Lung (tissue), 12 donors: Measurements from ENCODE around the gene TEX30. TPM values are rescaled to one million over a fixed set of nuclear protein-coding genes. Genes with fewer than 3 reads are reported as not detected.

ENCODE experiments used
- ATAC-seq: fragments of 200-7000 bp; cut with Tn5 transposase; one replicate; pipeline ENCODE4 v1.9.1; 2020; ENCODE audit warnings: moderate number of reproducible peaks; ENCODE audit not compliant: insufficient read depth, low FRiP score
- DNase-seq, 3 donors: peaks; one replicate each; pipeline ENCODE4 v3.0.0-alpha.2; 2013 to 2017
- H3K27ac ChIP-seq, 2 donors: one replicate each; pipeline ENCODE4 v1.5.1; 2013; ENCODE audit warnings: mild to moderate bottlenecking in 2 of 2, moderate library complexity in 2 of 2, control low read depth in 1 of 2, inconsistent platforms in 1 of 2, low read depth in 1 of 2, low read length in 1 of 2
- H3K27me3 ChIP-seq, 3 donors: one replicate each; pipeline ENCODE4 v1.5.1; 2013; ENCODE audit warnings: low read length in 2 of 3; ENCODE audit not compliant: control insufficient read depth in 3 of 3, insufficient read depth in 3 of 3
- H3K36me3 ChIP-seq, 4 donors: one replicate each; pipeline ENCODE4 v1.5.1; 2013; ENCODE audit warnings: low read length in 4 of 4, mild to moderate bottlenecking in 1 of 4, moderate library complexity in 1 of 4; ENCODE audit not compliant: control insufficient read depth in 4 of 4, insufficient read depth in 4 of 4
- H3K4me1 ChIP-seq, 5 donors: one replicate each; pipeline ENCODE4 v1.5.1; 2013; ENCODE audit warnings: low read length in 5 of 5, mild to moderate bottlenecking in 2 of 5, moderate library complexity in 1 of 5; ENCODE audit not compliant: control insufficient read depth in 5 of 5, insufficient read depth in 5 of 5
- H3K4me3 ChIP-seq: one replicate; pipeline ENCODE4 v1.5.1; 2013; ENCODE audit warnings: mild to moderate bottlenecking, control low read depth, moderate library complexity
- H3K9ac ChIP-seq, 2 donors: one replicate each; pipeline ENCODE4 v1.5.1; 2013; ENCODE audit warnings: low read length in 2 of 2, control low read depth in 1 of 2; ENCODE audit not compliant: insufficient read depth in 1 of 2
- H3K9me3 ChIP-seq, 4 donors: one replicate each; pipeline ENCODE4 v1.5.1; 2013; ENCODE audit warnings: low read length in 3 of 4, mild to moderate bottlenecking in 1 of 4, moderate library complexity in 1 of 4; ENCODE audit not compliant: control insufficient read depth in 4 of 4, insufficient read depth in 3 of 4
- WGBS, 2 donors: extraction: QIAGEN DNeasy Blood & Tissue Kit; methylation state at CpG; one replicate each; pipeline ENCODE4 v1.1.7; 2013; 5-methylcytosine and 5-hydroxymethylcytosine counted together
- polyA plus RNA-seq, 2 donors: library from polyadenylated mRNA; stranded (reverse); fragments of 200-250 nt; gene quantifications; one replicate each; pipeline ENCODE4 v1.2.1, GENCODE V29; 2013
- total RNA-seq, 2 donors: library from RNA; depleted of rRNA in 1 of 2; stranded (reverse); fragments of >200 nt in 1 of 2; gene quantifications; one replicate each; pipeline ENCODE4 v1.2.1, GENCODE V29; 2014 to 2021
- TF ChIP-seq, protein P1 (sequence below): IDR thresholded peaks from 2 replicates; pipeline ENCODE4 v1.5.1; 2012; ENCODE audit warnings: mild to moderate bottlenecking; ENCODE audit errors: control extremely low read depth, extremely low read depth
- donor health status: control.
- donor health status: control.
- donor health status: Bipolar disorder and iron deficiency.
- donor health status: healthy.
- donor health status: DM: yes; HTN: yes; CAD: no.

TEX30 gene
- total and polyA plus RNA-seq, 4 donors, result 5.1 to 12.4 (median 8.6) TPM

DNA sequence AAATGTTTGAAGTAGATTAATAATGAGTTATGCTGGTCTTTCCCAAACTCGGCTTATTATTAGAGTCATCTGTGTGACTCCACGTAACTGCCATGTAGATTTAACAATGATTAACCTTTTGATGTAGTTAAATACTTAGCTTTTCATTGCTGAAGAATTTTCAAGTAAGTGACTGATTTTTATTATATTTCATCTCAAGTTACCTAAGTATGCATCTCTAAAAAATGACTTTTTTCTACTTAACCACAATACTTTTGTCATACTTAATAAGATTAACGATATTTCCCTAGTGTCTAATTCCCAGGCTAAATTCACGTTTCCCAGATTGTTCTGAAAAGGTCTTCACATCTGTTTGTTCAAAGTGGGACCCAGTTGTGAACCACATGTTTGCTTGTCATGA, 43.1 kb upstream of the TEX30 start:
- Histone ChIP-seq H3K9ac (no peak overlapping the region), H3K27me3 (no peaks in the 10 kb centered on the region), H3K9me3 (no peaks in the 10 kb centered on the region), H3K36me3 (peaks cover 5 to 22% (median 8%) of the 10 kb centered on the region in 4 donors), H3K4me3 (no peak overlapping the region), H3K27ac (no peak overlapping the region), H3K4me1 (peaks cover 0 to 4% (median 0%) of the 10 kb centered on the region in 5 donors)
- no peak for ATAC-seq
- DNase-seq, result no peak
- TF ChIP-seq, protein P1, sequence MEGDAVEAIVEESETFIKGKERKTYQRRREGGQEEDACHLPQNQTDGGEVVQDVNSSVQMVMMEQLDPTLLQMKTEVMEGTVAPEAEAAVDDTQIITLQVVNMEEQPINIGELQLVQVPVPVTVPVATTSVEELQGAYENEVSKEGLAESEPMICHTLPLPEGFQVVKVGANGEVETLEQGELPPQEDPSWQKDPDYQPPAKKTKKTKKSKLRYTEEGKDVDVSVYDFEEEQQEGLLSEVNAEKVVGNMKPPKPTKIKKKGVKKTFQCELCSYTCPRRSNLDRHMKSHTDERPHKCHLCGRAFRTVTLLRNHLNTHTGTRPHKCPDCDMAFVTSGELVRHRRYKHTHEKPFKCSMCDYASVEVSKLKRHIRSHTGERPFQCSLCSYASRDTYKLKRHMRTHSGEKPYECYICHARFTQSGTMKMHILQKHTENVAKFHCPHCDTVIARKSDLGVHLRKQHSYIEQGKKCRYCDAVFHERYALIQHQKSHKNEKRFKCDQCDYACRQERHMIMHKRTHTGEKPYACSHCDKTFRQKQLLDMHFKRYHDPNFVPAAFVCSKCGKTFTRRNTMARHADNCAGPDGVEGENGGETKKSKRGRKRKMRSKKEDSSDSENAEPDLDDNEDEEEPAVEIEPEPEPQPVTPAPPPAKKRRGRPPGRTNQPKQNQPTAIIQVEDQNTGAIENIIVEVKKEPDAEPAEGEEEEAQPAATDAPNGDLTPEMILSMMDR, result no peak
- WGBS, 2 donors, result 85 to 86% methylated on average over 4 of the region's 4 CpGs

DNA sequence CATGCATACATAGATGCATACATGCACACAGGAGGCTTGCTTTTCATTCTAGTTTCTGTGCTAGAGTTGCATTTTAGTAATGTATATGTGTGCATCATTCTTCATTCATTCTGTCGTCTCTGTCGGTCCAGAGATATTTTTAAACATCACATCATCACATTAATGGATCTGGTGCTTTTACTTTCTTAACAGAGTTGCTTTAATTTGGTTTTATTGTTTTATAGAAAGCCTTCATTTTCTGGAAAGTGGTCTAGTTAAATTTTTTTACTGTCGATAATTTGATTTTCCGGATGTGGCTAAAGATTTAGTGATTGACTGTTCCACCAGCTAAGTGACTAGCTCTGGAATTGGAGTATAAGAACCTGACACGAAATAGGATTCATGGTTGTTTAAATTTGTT, 42.2 kb upstream of the TEX30 start:
- TF ChIP-seq, protein P1, result no peak
- Histone ChIP-seq H3K9ac (no peak overlapping the region), H3K27me3 (no peaks in the 10 kb centered on the region), H3K4me1 (peaks cover 0 to 4% (median 0%) of the 10 kb centered on the region in 5 donors), H3K36me3 (peaks cover 3 to 18% (median 9%) of the 10 kb centered on the region in 4 donors), H3K4me3 (no peak overlapping the region), H3K9me3 (no peaks in the 10 kb centered on the region), H3K27ac (no peak overlapping the region)
- DNase-seq, result no peak
- ATAC-seq, result no peak
- 94 to 96% methylated on average over 5 of the region's 5 CpGs for WGBS, 2 donors

DNA sequence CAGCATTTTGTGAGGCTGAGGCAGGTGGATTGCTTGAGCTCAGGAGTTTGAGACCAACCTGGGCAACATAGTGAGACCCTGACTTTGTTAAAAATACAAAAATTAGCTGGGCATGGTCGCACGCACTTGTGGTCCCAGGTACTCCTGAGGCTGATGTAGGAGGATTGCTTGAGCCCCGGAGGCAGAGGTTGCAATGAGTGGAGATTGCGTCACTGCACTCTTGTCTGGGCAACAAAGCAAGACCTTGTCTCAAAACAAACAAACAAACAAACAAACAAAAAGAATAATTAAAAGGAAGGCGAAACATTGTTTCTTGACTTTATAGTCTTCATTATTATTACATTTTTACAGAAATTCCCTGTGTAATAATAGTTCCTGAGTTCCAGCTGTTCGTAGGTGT, 41.2 kb upstream of the TEX30 start:
- TF ChIP-seq, protein P1, result no peak
- DNase-seq (no peak), ATAC-seq (no peak)
- Histone ChIP-seq H3K9me3 (no peaks in the 10 kb centered on the region), H3K36me3 (peaks cover 3 to 20% (median 12%) of the 10 kb centered on the region in 4 donors), H3K4me1 (peaks cover 0 to 4% (median 0%) of the 10 kb centered on the region in 5 donors), H3K27ac (no peak overlapping the region), H3K4me3 (no peak overlapping the region), H3K27me3 (no peaks in the 10 kb centered on the region), H3K9ac (no peak overlapping the region)
- WGBS, 2 donors, result 74 to 81% methylated on average over 6 of the region's 6 CpGs

DNA sequence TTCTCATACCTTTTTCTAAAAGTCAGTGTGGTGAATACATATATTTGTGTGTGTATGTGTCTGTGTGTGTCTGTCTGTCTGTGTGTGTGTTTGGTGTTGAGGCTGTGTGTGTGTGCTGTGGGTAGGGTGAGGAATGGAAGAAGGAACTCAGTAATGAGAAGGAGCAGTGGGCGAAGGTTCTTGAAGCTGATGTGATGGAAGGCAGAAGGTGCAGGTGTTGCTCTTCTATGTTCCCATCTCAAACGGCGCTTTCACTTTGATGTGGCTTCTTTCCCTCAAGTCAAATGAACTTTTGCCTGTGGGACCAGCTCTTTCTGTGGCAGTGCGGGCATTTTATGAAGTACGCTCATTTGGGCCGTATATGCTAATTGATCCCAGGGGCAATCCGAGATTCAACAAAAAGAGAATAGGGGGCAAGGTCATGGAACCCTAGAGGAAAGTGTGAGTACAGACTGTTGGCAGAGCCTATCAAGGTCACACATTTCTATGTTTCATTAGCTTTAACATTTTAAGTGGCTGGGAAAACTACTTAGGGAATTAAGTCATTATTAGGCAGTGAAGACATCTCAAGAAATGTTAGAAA, 40.5 kb upstream of the TEX30 start:
- DNase-seq (no peak), ATAC-seq (no peak)
- Histone ChIP-seq H3K27me3 (no peaks in the 10 kb centered on the region), H3K4me1 (peaks cover 0 to 4% (median 0%) of the 10 kb centered on the region in 5 donors), H3K9ac (no peak overlapping the region), H3K36me3 (peaks cover 3 to 20% (median 10%) of the 10 kb centered on the region in 4 donors), H3K9me3 (no peaks in the 10 kb centered on the region), H3K4me3 (no peak overlapping the region), H3K27ac (no peak overlapping the region)
- TF ChIP-seq, protein P1, result no peak
- WGBS, 2 donors, result 89 to 92% methylated on average over 7 of the region's 7 CpGs
